ENCODE measurements around the gene DARS1. TPM values are rescaled to one million over a fixed set of nuclear protein-coding genes. Genes with fewer than 3 reads are reported as not detected.
"Not testable (repeated sequence)": the region's sequence is repeated elsewhere in the genome, so short reads cannot be mapped to it uniquely, and the experiment has no call there.

Gene DARS1
- total and polyA plus RNA-seq, 10 donors = 56.2 to 88.6 (median 66.1) TPM

- no peaks in the 10 kb centered on the region for H3K27me3 ChIP-seq (replicated peaks in 1 of 7)
- 47 to 66% (median 56%) methylated on average over 4 of the region's 4 CpGs for WGBS, 5 donors
- H3K9me3 ChIP-seq = no peaks in the 10 kb centered on the region
- DNase-seq = no peak
- intact Hi-C loops (cut with DNase I; ENCODE audit: low total_unique reads) = no loop called here
- H3K27ac ChIP-seq = peak overlapping the region in 5 of 8 donors; percentile 30 to 56 (median 46)
- no peak for TF ChIP-seq POLR2A (IDR thresholded peaks at IDR 0.05)
- TF ChIP-seq CTCF (IDR thresholded peaks at IDR 0.05 in 8 of 11, conservative IDR thresholded peaks at IDR 0.05 in 3 of 11) = no peak
- TF ChIP-seq POLR2AphosphoS5 (IDR thresholded peaks at IDR 0.05) = no peak
- H3K36me3 ChIP-seq = peaks cover 0 to 39% (median 2%) of the 10 kb centered on the region in 6 donors
- H3K4me1 ChIP-seq = peaks cover 10 to 71% (median 26%) of the 10 kb centered on the region in 6 donors
- no peak overlapping the region for H3K4me3 ChIP-seq
Measured at GRCh38 chr2:135962366-135963123, 22.9 kb downstream of the DARS1 start.

GRCh38 chr2:135960656-135961551 is 24.5 kb downstream of the DARS1 start:
- no peak for TF ChIP-seq CTCF (IDR thresholded peaks at IDR 0.05 in 8 of 11, conservative IDR thresholded peaks at IDR 0.05 in 3 of 11)
- no peak for TF ChIP-seq POLR2AphosphoS5 (IDR thresholded peaks at IDR 0.05)
- no peak for TF ChIP-seq POLR2A (IDR thresholded peaks at IDR 0.05)
- WGBS, 5 donors = 69 to 79% (median 76%) methylated on average over 5 of the region's 5 CpGs
- Histone ChIP-seq H3K36me3 (peaks cover 0 to 49% (median 2%) of the 10 kb centered on the region in 6 donors), H3K9me3 (no peaks in the 10 kb centered on the region), H3K27ac (peak overlapping the region; percentile 13 to 56 (median 45)), H3K4me3 (no peak overlapping the region), H3K27me3 (replicated peaks in 1 of 7) (no peaks in the 10 kb centered on the region), H3K4me1 (peaks cover 10 to 56% (median 26%) of the 10 kb centered on the region in 6 donors)
- DNase-seq = no peak
- intact Hi-C loops (cut with DNase I; ENCODE audit: low total_unique reads) = no loop called here

GRCh38 chr2:135960150-135960549 is 25.3 kb downstream of the DARS1 start:
- Histone ChIP-seq H3K9me3 (no peaks in the 10 kb centered on the region), H3K4me3 (no peak overlapping the region), H3K4me1 (peaks cover 7 to 50% (median 26%) of the 10 kb centered on the region in 6 donors), H3K27ac (peak overlapping the region in 4 of 8 donors; percentile 15 to 53 (median 45)), H3K27me3 (replicated peaks in 1 of 7) (no peaks in the 10 kb centered on the region), H3K36me3 (peaks cover 0 to 52% (median 2%) of the 10 kb centered on the region in 6 donors)
- TF ChIP-seq CTCF (IDR thresholded peaks at IDR 0.05 in 8 of 11, conservative IDR thresholded peaks at IDR 0.05 in 3 of 11) = no peak
- no peak for TF ChIP-seq POLR2AphosphoS5 (IDR thresholded peaks at IDR 0.05)
- TF ChIP-seq POLR2A (IDR thresholded peaks at IDR 0.05) = no peak
- no peak for DNase-seq
- 90 to 93% (median 92%) methylated on average over 5 of the region's 5 CpGs for WGBS, 5 donors
- intact Hi-C loops (cut with DNase I; ENCODE audit: low total_unique reads) = no loop called here

- H3K4me3 ChIP-seq; H3K9me3 ChIP-seq; H3K27ac ChIP-seq; H3K27me3 ChIP-seq (replicated peaks in 1 of 7); intact Hi-C loops (cut with DNase I; ENCODE audit: low total_unique reads); DNase-seq: not testable (repeated sequence)
- Histone ChIP-seq H3K36me3 (peaks cover 0 to 52% (median 2%) of the 10 kb centered on the region in 6 donors), H3K4me1 (peaks cover 4 to 47% (median 26%) of the 10 kb centered on the region in 6 donors)
- 95 to 98% (median 97%) methylated on average over 6 of the region's 6 CpGs for WGBS, 5 donors
Measured at GRCh38 chr2:135958927-135959326, 26.5 kb downstream of the DARS1 start.
